GM19240 (cell line): ENCODE data around the gene KIF7.
A peak's percentile ranks its signal among the peaks of the same experiment; 100 is the strongest.

Source experiments
- DNase-seq: peaks from one replicate; pipeline ENCODE4 v3.0.0; 2011; ENCODE audit warnings: low spot score; ENCODE audit not compliant: insufficient read length

KIF7 gene

GRCh38 chr15:89648106-89649012 lies 6.9 kb downstream of the KIF7 start:
- no peak for DNase-seq

- peak; percentile 46 for DNase-seq
These were observed 7.9 kb downstream of the KIF7 start for GRCh38 chr15:89647191-89647851.

GRCh38 chr15:89646416-89647141 lies 8.7 kb downstream of the KIF7 start:
- DNase-seq = no peak

GRCh38 chr15:89645680-89646079 lies 9.6 kb downstream of the KIF7 start:
- no peak for DNase-seq

- no peak for DNase-seq
These were observed 13.2 kb downstream of the KIF7 start for GRCh38 chr15:89642106-89642505.

GRCh38 chr15:89641053-89641452 lies 14.2 kb downstream of the KIF7 start:
- no peak for DNase-seq

- no peak for DNase-seq
These were observed 15.0 kb downstream of the KIF7 start for GRCh38 chr15:89640245-89640644.

- no peak for DNase-seq
These were observed 21.7 kb downstream of the KIF7 start for GRCh38 chr15:89633585-89633984.

GRCh38 chr15:89632563-89633430 lies 22.5 kb downstream of the KIF7 start:
- DNase-seq = no peak

GRCh38 chr15:89631902-89632264 lies 23.4 kb downstream of the KIF7 start:
- DNase-seq = no peak

- no peak for DNase-seq
These were observed 24.0 kb downstream of the KIF7 start for GRCh38 chr15:89630974-89631901.

- no peak for DNase-seq
These were observed 25.0 kb downstream of the KIF7 start for GRCh38 chr15:89630260-89630659.

- DNase-seq = no peak
These were observed 25.4 kb downstream of the KIF7 start for GRCh38 chr15:89629829-89630228.

GRCh38 chr15:89628806-89629715 lies 26.2 kb downstream of the KIF7 start:
- no peak for DNase-seq

GRCh38 chr15:89628301-89628700 lies 27.0 kb downstream of the KIF7 start:
- no peak for DNase-seq

GRCh38 chr15:89627256-89627970 lies 27.9 kb downstream of the KIF7 start:
- no peak for DNase-seq

- no peak for DNase-seq
These were observed 29.6 kb downstream of the KIF7 start for GRCh38 chr15:89625716-89626115.

- DNase-seq = no peak
These were observed 32.1 kb downstream of the KIF7 start for GRCh38 chr15:89623165-89623564.
